Activated CD4-positive, alpha-beta T cell treated with anti-CD3 and anti-CD28 coated beads, Interleukin-2, Interleukin-6, amounts not matched to agents 100 ng/mL and 50 ng/mL, durations not matched to agents 16 hours and 8 hours (primary cell): ENCODE measurements around the gene PTPRJ.

Experiments
- DNase-seq: peaks from one replicate; pipeline ENCODE4 v3.0.0-alpha.2; 2020

The PTPRJ gene

DNA sequence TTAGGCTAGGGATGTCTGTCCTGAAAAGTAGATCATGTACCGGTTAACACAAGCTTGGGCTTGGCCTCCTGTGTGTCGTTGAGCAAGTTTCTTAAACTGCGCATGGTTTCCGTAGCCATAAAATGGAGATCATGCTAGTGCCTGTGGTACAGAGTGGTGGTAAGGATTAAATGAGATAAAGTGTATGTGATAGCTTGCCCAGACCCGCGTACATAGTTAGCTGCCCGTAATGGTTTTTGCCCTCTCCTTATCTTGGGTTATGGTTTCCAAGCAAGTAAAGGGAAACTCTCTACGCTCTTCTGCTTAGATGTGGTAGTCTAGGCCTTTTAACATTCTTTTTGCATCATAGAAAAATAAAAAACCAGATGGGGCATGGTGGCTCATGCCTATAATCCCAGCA, 11.0 kb upstream of the PTPRJ start:
- DNase-seq: no peak

DNA sequence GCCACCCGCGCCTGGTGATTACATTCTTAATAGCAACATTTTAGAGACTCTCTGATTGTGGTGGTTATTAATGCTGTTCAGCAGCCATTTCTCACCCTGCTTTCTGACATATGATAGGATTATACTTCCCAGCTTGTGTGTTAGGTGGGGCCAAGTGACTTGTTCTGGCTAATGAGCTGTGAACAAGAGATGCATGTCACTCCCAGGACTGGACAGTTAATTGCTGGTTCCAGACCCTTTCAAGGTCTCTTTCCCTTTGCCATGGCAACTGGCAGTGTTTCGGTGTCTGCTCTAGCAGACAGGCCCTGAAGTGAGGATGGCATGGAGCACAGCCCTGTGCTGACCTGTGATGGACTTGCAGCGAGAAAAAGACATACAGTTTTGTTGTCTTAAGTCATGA, 8.9 kb upstream of the PTPRJ start:
- no peak for DNase-seq

DNA sequence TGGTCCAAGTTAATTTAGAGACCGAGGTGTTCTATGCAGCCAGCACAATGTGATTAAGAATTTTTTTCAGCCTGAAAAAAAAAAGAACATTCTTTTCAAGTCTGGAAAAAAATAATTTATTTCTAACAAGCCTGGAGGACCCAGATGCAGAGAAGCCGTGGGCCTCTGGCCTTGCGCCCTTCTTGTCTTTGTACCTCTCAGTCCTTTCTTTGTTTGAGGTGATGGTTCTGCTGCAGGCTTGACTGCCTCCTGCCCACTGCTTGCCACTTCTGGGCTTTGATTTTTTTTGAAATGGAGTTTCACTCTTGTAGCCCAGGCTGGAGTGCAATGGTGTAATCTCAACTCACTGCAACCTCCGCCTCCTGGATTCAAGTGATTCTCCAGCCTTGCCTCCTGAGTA, 7.2 kb upstream of the PTPRJ start:
- no peak for DNase-seq

DNA sequence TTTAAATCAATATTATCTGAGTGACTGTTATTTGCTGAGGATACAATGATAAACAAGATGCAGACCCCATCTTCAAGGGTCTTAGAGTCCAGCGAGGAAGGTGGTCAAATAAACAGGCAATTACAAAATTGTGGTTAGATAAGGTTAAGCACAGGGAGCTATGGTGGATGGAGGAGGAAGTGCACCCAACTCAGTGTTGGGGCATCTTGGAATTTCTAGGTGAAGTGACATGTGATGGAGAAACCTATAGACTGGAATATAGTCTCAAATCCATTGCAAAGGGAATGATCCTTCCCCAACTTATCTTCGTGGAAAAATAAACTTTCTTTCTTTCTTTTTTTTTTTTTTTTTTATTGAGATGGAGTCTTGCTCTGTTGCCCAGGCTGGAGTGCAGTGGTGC, 3.4 kb upstream of the PTPRJ start:
- no peak for DNase-seq

DNA sequence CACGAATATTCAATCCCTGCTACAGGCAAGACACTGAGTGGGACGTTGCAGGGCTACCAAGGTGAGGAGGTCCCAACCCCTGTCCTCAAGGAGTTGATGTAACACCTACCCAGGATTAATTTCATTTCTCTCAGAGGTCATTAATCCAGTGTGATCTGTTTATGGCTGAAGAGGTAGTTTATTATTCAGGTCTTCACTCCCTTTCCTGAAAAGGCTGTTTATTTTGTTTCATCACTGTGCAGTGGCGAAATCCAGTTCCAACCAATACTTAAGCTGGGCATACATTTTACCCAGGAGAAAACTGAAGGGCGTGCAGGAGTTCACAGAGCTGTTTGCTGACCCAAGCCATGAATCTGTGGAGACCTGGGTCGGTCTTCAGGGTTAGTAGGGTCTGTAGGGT, 2.7 kb upstream of the PTPRJ start:
- no peak for DNase-seq

DNA sequence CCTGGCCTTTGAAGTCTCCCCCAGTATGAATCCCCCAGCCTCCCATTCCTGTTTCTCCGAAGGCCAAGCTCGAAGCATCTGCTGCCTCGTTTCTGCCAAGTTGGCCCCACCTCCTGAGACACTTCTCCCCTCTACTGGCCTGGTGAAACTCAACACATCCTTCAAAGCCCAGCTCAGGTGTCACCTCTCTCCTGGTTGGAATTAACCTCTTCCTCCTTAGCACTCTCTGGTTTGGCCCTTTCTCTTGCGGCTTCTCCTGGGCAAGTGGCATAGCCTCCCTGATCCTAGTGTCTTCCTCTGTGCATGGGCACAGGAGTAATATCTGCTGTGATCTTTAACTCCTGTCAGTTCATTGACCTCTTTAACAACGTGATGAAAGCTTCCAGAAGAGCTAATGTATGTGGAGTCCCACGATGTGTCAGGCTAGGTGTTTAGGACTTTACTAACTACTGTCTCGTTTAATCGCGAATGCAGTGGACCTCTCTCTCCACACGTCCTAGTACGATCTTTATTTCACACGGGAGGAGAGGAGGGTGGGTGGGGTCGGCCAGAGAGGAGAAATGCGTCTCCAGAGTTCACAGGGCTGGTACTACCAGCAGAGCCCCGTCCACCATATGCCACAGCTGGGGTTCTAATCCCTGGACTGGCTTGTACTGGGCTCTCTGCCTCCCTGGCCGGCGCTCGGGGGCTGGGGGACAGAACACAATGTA, 826 bp upstream of the PTPRJ start:
- DNase-seq: no peak

DNA sequence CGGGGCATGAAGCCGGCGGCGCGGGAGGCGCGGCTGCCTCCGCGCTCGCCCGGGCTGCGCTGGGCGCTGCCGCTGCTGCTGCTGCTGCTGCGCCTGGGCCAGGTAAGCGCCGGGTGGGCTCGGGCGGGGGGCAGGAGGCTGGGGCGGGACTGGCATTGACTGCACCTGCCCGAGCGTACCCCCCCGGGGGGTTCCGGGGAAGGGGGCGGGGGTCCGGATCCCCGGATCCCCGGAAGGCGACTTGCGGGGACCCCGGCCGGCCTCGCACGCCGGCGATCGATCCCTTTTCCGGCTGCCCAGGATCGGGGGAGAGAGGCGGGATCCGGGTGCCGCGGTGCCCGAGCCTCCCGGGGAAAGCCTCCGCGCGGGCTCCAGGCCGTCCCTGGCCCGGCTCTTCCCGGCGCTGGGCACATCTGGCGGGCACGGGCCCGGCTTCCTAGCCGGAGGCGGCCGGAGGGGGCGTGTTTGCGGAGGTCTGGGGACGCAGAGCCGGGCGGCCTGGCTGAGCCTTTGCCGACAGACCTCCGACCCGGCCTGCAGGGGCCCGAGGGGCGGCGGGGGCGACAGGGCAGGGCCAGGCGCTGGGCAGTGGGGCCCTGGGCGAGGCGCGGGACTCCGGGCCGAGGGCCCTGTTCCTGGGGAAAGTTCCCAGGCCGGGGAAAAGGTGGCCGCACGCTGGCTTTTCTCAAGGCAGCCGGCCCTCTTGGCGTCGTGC, 705 bp downstream of the PTPRJ start:
- peak; percentile 53 for DNase-seq

DNA sequence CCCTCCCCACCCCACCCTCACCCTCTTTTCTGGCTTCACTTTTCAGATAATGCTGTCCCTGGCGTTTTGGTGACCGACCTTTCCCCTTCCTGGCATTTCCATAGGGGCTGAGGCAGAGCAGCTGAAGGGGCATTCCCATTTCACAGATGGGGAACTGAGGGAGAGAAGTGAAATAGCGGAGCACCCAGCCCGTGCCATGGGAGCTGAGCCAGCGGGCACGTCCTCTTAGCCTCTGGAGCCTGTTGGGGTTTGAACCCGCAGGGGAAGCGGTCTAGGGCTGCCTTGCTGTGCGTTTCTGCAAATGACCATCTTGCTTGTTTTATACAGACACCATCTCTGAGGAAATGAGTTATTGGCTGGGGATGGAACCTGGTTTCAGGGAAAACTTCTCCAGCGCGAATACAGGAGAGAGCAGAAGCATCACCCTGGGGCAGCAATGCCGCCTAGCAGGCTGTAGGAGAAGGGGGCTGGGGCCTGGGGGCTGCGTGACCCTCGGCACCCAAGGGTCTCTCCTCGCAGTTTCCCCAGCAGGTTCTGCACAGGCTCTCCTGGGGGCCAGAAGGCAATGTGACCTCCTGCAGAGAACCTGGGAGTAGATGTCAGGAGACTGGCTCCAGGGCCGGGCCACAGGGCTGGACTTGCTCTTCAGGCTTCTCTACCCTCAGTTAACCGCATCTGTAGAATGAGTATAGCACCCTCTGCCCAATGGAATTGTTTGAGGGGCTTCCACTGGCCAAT, 1.5 kb downstream of the PTPRJ start:
- DNase-seq: peak; percentile 41

DNA sequence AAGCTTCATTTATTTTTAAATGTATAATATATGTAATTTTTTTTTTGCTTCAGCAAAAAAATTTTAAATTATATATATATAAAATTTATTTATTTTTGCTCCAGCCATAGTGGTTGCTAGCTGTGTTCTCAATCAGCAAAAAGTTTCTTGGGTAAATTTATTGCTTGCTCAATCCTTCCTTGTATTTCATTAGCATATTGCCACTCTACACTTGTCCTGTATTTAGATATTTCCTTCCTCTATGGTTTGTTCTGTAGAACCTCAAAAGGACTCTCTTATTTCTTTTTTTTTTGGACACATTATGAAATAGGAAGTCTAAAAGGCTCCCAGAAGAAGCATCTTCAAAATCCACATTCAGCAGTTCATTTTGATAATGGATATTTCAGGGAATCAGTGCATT, 2.3 kb downstream of the PTPRJ start:
- no peak for DNase-seq

DNA sequence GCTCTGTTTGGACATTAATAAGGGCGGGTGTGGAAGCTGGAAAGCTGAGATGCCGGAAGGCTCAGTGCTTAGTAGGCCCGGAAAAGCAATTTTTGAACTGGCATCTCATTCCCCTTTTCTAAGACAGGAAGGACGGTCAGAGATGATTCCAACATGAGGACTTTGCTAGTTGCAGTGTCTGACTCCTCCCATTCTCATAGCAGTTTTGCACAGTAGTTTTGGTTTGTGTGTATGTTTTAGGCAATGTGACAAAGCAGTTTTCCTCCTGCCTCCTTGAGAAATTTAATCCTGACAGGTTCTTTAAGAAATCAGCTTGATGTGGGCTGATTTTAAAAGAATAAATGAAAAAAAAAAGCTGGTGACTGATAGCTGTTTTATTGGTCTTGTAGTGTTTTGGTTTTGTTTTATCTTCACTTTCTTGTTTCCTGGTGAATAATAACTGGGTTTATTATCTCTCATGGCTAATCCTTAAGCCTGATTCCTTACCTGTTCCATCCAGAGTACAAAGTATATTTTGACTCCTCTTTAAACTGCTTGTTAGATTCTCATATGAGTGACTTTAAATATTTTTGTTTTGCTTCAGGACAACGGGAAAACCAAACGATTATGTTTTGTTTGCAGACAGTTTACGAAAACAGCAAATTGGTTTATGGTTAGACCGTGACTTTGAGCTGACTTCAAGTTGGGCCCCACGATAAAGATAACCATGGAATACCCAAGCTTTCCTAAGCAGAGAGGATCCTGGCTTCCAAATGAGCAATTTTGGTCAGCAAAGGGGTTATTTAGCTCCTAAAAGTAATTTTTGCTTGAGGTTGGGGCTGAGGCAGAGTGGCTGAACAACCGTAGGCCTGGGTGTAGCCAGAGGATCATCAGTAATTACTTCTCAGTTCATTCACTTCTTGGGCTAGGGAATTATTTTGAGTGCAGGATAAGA, 3.4 kb downstream of the PTPRJ start:
- peak; percentile 61 for DNase-seq

DNA sequence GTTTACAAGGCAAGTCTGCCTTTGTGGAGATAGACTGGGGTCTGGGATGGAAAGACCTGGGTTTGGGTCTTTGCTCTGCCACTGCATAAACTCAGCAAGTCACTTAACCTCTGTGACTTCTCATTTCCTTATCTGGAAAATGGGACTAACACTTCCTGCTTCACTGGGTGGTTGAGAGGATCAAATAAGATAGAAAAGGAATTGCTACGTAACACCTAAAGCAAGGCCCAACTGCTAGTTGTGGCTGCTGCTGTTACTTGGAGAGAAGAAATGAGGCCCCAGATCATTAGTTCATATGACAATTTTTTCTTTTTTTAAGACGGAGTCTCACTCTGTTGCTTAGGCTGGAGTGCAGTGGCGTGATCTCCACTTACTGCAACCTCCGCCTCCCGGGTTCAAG, 5.9 kb downstream of the PTPRJ start:
- no peak for DNase-seq

DNA sequence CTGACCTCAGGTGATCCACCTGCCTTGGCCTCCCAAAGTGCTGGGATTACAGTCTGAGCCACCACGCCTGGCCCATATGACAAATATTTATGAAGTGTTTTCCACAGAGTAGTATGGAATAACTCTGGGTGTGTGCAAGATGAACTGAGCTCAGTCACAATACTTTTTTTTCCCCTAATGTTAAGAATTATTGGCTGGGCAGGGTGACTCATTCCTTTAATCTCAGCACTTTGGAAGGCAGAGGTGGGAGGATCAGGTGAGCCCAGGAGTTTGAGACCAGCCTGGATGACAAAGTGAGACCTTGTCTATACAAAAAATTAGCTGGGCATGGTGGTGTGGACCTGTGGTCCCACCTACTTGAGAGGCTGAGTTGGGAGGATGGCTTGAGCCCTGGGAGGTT, 6.4 kb downstream of the PTPRJ start:
- no peak for DNase-seq

DNA sequence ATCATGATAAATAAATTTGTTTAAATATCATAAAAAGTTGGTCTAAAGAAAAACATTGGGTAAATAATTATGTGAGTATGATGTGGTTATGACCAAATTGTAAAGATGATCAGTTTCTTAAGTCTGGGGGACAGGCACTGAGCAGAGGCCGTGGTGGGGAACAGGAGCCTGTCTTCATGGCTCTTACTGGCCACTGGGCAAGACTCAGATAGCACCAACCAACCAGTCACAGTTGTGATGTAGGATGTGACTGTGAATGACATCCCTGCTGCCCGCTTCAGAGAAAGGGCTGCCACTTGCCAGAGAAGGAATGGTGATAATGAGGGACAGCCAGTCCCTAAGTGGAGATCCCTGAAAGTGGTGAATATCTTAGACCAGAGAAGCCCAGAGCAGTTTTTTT, 7.0 kb downstream of the PTPRJ start:
- DNase-seq: peak; percentile 19

DNA sequence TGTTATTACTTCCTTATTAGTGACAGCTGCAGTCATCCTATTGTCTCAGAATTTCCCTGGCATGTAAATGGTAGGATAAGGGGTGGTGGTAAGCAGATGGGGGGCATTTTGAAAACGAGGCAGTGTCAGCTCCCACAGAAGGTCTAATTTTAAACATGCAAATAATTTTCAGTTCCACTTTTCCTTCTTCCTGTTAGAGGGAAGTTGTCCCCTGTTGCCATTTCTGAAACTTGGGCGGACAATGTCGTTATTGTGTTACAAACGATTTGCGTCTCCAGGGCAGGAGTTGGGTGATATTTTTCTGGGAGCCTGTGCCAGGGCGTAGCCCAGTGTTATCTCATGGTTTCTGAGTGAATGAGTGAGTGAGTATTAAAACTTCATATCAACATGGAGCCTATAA, 7.4 kb downstream of the PTPRJ start:
- DNase-seq: no peak

DNA sequence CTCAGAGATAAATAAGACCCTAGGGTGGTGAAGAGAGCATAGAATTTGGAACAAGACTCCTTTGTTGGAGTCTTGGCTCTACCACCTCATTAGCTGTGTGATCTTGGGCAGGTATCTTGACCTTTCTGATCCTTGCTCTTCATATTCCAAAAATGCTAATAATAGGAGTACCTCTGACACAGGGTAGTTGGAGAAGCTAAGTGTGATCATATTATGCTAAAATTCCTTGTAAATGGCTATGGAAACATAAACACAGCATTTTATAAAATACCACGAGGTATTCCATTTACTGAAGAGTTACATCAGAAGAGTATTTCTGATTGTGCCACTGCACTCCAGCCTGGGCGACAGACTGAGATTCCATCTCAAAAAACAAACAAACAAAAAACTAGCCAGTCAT, 9.4 kb downstream of the PTPRJ start:
- DNase-seq: no peak

DNA sequence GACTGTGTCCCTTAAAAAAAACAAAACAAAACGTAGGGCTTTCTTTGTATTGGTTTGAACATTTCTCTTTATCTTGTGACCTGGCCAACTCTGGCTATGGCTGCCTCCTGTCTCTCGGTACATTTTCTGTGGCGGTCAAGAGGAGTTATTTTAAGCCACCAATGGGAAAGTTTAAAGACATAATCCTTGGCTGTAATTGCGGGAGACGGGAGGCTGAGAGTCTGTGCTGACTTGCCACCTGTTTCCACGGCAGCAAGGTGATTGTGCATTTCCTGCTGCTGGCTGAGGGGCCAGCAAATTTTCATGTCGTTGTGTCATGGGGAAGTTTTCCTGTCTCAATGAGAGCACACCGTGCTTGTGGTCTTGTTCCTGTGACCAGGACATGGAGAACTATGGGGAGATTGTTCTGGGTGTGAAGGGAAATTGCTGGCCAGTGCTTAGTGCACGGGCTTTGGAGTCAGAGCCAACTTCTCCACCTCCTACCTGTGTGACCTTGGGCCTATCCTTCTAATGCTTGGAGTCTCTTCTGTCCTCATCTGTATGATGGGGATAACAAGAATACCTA, 11.0 kb downstream of the PTPRJ start:
- peak; percentile 38 for DNase-seq

DNA sequence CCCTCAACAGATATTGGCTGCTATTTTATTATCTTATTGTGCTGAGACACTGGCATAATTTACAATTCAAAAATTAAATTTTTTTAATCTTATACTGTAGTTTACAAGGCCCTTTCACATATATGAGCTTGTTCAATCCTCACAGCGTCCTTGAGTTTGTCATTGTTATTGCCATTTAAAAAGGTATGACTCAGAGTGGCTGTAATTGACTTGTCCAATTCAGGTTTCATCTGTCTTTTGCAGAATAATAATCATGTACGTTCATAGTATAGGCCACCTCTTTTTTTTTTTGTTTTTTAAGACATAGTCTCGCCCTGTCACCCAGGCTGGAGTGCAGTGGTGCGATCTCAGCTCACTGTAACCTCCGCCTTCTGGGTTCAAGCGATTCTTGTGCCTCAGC, 11.5 kb downstream of the PTPRJ start:
- DNase-seq: no peak

DNA sequence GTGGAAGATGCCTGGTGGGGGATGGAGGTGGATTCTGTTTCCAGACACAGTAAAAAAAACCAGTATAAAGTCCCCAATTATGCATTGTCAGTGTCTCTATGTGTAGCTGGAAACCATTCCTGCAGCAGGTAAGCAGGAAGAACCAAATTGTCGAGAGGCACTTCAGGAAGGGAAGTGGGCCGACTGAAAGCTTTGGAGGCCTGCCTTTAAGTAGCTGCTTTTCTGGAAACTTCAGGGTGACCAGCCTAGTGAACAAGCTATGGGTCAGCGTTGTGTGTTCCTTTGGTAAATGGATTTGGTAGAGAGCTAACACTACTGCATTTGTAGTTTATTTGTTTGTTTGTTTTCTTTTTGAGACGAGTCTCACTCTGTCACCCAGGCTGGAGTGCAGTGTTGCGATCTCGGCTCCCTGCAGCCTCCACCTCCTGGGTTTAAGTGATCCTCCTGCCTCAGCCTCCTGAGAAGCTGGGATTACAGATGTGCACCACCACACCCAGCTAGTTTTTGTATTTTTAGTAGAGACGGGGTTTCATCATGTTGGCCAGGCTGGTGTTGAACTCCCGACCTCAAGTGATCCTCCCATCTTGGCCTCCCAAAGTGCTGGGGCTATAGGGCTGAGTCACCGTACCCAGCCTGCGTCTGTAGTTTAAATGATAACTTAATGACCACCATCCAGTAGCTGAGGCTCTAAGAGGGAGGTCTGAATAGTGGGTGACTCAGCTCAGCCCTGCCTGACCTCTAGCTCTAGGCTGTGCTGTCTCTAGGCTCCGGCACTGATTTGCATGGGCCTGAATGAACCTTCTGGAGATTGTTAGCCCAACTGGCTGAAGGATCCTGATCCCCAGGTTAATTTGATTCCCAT, 12.8 kb downstream of the PTPRJ start:
- DNase-seq: no peak

DNA sequence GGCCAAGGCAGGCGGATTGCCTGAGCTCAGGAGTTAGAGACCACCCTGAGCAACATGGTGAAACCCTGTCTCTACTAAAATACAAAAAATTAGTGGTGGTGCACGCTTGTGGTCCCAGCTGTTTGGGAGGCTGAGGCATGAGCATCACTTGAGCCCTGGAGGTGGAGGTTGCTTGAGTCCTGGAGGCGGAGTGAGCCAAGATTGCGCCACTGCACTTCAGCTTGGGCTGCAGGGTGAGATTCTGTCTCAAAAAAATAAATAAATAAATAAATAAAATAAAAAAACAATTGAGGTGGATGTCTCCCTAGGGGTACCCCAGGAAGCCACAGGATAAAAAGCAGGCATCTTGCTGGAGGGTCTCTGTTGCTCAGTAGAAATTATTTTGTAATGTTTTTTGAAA, 14.1 kb downstream of the PTPRJ start:
- DNase-seq: no peak

DNA sequence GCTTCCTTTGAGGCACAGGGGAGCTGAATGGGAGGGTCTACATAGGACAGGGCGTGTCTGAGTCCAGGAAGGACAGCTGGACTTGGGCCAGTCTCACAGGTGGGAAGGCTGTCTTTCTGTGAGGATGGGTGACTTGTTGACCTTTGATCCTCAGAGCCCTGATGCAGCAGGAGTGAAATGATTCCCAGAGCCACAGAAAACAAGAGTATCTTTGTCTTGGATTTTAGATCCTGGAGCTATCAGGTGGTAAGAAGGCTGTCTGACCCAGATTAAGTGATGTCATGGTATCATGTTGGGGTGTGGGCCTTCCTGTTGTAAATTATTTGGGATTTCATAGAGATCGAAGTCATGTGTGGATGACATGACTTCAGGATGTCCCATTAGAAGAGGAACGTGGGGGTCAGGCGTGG, 15.0 kb downstream of the PTPRJ start:
- no peak for DNase-seq
